Inflammatory macrophage (primary cell): ENCODE results near the gene MYO1A.
A peak's percentile ranks its signal among the peaks of the same experiment; 100 is the strongest.
"Not testable (repeated sequence)": the region's sequence is repeated elsewhere in the genome, so short reads cannot be mapped to it uniquely, and the experiment has no call there.

Source experiments
- DNase-seq, 2 donors: peaks; one replicate each; pipeline ENCODE4 v3.0.0-alpha.2; 2020 to 2022

MYO1A gene

DNA sequence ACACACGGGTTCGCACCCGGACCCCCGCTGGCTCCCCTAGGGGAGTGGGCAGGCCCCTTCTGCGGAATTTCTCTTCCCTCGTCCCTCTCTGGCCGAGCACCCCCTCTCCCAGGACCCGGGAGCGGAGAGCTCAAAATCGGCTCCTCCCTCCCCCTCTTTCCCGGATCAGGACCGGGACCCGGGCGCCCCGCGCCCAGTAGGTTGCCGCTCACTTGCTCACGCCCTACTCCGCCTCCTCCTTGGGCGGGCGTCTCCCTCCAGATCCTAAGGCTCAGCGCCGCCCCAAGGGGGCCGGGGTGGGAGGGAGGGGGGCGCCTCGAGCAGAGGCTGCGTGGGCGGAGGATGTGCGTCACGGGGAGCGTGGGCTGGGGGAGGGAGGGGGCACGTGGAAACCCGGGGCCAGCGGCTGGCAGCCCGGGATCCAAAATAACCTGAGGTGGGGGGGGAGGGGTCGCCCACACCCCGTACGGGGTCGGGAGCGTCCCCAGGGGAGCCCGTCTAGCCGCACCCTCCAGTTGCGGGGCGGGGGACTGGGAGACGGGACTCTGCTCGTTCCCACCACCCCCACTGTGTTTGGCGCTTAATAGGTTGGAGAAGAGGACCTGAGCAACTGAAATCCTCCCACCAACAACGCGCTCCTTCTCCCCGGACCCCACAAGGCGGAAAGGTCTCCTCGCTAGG, 37.2 kb upstream of the MYO1A start:
- peak; percentile 70 to 81 for DNase-seq

DNA sequence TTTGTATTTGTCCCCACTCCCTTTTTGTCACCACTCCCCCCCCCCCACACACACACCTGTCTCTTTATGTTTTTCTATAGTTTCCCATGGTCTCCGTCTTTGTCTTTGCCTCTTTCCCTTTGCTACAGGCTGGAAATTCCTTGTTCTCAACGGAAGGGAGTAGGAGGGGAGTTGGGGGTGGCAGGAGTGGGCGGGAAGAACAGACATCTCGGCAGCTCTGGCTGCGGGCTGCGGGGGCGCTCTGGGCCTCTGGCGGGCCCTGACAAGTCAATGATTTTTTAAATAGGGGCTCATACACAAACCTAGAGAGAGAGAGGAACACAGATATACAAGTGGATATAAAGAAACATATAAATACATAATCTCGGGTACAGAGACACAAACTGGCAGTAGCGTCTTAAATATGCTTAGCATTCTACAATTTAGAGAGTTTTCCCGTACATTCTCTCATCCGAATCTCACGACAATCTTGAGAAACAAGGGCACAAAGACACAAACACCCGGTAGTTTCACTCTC, 36.6 kb upstream of the MYO1A start:
- peak; percentile 27 to 74 for DNase-seq

DNA sequence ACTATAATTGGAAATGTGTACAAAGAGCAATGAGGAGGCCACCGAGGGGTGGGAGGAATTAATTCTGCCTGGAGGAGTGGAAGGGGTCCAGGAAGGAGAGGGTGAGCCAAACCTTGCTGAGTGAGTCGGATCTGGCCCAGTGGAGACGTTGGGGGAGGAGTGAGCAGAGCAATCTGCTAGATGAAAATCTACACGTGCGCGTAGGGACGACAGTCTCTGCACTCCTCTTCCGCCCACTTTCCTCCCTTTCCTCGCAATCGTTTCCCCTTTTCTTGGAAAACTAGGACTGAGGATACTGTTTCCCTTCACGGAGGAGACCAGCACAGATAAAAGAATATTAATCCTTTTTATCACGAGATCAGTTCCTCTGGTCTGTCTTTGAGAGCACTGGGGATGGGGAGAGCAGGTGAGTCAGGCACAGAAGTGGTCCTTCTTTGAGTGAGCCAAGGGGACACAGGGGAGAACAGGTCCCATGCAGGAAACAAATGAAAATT, 36.1 kb upstream of the MYO1A start:
- peak; percentile 51 for DNase-seq

DNA sequence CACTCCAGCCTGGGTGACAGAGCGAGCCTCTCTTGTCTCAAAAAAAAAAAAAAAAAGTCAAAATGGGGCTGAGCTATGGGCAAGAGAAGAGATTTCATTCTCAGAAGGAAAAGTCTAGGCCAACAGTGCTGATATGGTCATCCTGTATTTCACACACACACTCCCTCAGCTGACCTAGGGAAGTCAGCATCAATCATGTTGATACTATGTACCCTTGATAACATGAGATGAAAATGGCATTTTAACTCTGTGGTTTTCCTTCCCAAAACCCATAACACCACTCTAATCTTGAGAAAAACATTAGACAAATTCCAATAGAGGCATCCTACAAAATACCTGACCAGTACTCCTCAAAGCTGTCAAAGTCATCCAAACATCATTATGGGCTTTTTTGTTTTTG, 30.9 kb upstream of the MYO1A start:
- no peak for DNase-seq

DNA sequence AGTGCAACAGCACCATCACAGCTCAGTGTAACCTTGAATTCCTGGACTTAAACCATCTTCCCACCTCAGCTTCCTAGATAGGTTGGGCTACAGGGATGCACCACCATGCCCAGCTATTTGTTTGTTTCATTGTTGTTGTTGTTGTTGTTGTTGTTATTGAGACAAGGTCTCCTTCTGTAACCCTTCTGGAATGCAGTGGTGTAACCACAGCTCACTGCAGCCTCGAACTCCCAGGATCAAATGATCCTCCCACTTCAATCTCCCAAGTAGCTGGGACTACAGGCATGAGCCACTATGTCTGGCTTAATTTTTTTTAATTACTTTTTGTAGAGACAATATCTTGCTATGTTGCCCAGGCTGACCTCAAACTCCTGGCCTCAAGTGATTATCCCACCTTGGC, 29.9 kb upstream of the MYO1A start:
- no peak for DNase-seq

DNA sequence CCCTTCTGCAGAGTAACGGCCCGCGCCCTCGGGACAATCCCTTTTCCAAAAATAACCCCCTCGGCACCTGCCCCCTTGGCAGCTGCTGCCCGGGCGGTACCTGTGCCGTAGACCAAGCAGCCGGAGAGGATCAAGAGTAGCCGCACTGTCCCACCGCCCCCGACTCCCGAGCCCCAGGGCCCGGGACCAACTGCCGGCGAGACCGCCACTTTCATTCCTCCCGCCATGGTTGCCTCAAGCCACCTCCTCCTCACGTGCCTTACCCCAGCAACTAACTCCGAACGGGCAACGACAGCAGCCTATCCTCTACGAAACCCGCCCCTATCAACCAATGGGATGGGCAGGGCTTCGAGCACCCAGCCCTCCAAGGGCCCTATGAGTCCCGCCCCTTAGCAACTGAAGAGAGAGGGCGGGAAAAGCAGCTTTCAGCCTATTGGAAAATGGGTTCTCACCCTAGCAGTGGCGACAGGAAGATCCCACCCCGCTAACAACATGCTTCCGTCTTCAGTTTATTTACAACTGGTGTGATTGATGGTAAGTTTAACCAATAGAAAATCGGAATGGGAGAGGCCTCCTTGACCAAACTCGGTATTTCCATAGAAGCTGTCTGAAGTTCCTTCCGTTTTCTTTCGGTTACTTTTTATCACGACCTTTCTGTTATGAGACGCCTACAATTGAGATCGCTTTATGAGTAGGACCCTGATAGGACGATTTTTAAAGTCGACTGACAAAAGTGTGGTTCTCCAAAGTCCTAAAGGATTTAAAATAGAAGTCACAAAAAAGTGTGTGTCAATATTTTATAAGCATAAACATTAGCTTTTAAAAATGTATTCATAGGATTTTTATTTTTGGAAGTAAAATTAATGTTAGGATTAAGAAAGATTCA, 28.8 kb upstream of the MYO1A start, which contains the start of gene NEMP1:
Gene NEMP1, minus strand, starts transcription at position 273 of the 886 bp plus-strand sequence. Its CDS starts 46 bp downstream, at position 227.
- peak; percentile 100 for DNase-seq

DNA sequence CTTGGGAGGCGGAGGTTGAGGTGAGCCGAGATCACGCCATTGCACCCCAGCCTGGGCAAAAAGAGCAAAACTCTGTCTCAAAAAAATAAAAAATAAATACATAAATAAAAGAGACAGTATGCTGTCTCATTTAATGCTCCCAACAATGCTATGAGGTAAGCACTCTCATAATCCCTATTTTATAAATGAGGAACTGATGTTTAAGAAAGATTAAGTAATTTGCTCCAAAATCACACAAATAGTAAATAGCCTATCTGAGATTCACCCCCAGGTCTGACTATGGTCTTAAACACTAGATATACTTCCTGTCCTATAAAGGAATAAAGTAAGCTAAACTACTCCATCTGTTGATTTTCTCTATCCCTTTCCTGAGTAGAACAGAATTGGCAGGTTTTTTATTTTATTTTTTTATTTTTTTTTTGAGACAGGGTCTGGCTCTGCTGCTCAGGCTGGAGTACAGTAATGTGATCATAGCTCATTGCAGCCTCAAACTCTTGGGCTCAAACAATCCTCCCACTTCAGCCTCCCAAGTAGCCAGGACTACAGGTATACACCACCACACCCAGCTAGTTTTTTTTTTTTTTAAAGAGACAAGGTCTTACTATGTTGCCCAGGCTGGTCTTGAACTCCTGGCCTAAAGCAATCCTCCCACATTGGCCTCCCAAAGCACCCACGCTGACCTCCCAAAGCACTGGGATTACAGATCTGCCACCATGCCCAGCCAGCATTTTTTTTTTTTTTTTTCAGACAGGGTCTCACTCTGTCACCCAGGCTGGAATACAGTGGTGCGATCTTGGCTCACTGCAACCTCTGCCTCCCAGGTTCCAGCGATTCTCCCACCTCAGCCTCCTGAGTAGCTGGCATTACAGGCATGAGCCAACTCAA, 23.9 kb upstream of the MYO1A start:
- peak in 1 of 2 donors; percentile 50 for DNase-seq

DNA sequence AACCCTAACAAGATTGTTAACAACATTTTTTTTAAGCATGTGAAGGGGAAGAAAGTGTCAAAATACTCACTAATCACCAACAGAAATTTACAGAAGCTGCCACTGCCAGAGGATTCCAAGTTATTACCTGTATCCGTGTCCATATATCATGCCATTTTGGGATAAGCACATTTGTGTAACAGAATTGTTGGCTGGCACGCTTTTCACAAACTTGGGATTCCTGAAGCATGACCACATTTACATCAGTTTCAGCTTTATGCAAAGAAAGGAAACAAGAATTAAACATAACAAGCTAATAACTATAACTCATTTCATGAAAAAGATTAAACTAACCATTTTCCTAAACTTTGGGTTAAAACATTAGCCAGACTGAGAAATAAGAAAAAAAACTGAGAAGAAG, 22.7 kb upstream of the MYO1A start:
- DNase-seq, result no peak

DNA sequence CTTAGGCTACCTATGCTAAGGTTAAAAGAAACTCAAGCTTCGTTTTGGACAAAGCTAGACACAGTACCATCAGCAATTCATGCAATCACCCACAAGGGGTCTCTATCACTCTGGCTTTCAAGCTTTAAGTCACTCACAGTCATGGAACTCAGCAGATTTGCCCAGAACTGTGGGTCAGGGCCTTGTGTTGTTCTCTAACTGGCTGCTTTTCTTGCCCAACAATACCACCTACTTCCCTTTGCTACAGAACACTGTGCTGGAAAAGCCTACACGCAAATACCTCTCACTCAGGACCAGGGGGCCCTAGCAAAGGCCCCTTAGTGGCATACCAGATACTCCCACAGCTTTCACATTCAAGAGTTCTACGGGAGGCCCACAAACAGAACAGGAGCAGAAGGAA, 19.6 kb upstream of the MYO1A start:
- DNase-seq, result peak; percentile 96

DNA sequence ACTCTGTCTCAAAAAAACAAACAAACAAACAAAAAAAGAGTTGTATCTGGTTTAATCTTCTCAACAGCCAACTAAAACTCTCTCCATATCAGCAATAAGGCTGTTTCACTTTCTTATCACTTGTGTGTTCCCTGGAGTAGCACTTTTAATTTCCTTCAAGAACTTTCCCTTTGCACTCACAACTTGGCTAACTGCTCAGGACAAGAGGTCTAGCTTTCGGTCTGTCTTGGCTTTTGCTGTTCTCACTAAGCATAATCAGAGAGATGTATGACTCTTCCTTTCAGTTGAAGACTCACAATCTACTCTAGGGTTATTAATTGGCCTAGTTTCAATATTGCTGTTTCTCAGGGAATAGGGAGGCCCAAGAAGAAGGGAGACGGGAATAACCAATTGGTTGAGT, 16.3 kb upstream of the MYO1A start:
- DNase-seq, result no peak

DNA sequence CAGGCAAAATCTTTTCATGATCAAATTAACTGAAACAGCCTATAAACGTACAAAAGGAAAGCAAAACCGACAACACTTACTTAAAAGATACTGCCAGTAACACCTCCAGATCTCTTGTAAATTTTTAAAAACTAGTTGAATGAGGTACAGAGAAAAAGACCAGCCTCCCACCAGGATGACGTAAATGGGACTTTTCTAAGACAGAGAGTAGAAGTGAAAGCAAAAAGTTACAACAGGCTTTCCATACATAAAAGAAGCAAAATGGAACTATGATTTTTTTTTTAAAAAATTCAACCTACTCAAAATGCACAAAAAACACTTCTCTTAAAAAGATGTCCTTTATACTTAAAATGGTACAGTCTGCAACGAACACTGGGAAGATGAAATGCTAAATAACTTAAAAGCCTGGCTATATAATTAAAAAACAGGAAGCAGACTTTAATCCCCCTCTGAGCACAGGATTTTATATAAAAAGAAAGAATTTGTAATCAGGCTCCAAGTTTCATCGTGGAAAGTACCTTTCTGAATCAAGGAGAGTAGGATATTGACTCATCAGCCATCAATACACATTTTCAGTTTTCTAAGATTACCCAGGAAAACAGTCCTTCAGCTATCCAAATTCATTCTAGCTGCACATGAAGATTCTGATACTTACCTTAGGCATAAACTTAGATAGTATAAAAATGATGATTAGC, 14.2 kb upstream of the MYO1A start:
- peak; percentile 76 to 78 for DNase-seq

DNA sequence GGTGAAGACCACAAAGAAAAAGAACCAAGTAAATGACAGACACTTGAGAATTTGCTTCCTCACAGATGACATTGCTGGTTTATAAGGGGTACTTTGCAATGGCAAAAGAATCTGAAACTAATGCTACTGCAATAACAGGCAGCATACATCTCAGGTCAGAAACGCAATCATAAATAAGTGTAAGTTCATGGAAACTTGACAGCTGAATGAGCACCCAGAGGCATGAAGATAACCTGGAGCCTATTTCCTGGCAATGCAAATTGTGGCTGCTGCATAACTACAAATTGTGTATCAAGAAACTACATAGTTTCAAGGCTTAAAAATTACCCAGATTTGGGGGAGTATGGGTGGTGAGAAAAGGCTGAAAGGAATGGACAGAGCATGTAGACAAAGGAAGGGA, 8.5 kb upstream of the MYO1A start:
- no peak for DNase-seq

DNA sequence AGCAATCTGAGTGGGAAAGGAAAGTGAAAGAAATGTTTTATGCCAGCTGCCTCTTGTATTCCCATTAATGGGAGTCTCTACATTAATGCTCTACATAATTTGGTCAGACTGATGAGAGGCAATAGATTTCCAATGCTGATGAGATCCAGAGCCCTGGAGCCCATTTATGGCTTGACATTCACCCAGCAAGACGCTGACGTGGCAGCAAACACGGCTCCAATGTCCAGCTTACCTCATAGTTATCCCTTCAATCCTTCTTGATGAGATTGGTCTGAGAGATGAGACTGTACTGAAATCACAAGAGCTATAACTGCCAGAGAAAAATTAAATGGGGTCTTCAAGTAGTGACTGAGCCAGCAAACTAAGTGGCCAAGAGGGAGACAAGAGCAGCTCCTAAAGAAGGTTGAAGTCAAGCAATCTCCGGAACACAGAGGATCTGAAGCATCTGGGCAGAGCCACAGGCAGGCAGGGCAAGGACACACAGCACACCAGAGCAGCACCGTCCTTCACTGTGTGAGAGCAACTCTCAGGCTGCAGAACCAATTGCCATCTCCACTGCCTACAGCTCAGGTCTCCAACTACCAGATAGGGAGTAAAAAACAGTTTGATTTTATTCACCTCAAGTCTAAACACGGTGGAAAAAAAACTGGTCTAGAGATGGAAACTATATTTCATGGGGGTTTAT, 7.3 kb upstream of the MYO1A start:
- DNase-seq, result no peak

DNA sequence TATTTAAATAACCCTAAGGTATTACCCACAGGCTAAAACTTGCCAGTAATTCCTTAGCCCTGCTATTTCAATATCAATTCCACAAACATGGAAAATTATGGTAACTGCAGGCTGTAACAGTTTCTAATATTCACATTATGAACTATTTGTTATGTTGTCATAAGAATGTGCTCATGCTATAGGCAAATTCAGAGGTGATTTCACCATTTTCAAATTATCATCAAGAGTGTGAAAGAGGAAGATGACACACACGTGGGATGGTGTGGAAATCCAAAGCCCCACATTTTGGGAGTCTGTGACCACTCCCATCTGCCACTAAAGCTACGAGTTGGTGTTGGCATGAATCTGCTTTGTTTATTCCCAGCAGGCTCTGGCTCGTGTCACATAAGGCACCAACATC, 5.9 kb upstream of the MYO1A start:
- peak; percentile 75 to 91 for DNase-seq

DNA sequence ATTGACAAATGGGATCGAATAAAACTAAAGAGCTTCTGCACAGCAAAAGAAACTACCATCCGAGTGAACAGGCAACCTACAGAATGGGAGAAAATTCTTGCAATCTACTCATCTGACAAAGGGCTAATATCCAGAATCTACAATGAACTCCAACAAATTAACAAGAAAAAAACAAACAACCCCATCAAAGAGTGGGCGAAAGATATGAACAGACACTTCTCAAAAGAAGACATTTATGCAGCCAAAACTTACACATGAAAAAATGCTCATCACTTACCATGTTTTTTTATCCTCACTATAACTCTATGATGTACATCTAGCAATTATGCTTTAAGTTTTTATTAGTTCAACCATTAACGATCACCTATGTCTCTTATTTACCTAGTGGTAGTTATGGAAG, 4.0 kb upstream of the MYO1A start:
- not testable (repeated sequence) for DNase-seq

DNA sequence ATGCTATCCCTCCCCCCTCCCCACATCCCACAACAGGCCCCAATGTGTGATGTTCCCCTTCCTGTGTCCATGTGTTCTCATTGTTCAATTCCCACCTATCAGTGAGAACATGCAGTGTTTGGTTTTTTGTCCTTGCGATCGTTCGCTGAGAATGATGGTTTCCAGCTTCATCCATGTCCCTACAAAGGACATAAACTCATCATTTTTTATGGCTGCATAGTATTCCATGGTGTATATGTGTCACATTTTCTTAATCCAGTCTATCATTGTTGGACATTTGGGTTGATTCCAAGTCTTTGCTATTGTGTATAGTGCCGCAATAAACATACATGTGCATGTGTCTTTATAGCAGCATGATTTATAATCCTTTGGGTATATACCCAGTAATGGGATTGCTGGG, 3.2 kb upstream of the MYO1A start:
- not testable (repeated sequence) for DNase-seq

DNA sequence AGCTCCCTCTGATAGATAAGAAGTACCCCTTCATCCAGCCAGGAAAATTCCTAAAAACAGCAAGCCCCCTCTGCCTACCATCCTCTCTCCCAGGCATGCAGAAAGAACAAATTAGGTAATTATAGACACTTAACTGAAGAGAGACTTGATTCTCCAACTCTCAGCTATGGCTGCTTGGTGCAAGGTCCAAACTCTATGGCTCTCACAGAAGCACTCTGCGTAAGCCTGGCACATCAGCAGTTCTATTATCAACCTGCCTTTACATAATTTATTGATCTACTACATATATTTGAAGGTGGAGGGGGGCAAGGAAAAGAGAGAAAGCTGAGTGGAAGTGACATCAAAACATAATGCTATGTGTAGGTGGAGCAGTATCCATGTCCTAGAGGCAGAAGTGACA, 1.1 kb upstream of the MYO1A start:
- DNase-seq, result no peak

DNA sequence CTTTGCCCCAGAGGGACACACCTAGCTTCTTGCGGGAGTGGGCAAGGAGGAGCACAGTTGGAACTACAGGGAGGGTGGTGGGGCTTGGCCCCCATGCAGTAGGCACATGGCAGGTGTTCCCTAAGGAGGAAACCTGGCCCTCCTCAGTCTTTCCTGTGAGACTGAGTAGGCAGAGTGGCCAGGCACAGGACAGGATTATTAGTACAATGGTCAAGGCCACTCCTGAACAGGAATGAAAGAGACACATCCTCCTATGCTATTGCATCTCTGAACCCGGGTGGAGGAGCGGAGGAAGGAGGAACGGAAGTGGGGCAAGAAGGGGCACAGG, 846 bp downstream of the MYO1A start:
- no peak for DNase-seq

DNA sequence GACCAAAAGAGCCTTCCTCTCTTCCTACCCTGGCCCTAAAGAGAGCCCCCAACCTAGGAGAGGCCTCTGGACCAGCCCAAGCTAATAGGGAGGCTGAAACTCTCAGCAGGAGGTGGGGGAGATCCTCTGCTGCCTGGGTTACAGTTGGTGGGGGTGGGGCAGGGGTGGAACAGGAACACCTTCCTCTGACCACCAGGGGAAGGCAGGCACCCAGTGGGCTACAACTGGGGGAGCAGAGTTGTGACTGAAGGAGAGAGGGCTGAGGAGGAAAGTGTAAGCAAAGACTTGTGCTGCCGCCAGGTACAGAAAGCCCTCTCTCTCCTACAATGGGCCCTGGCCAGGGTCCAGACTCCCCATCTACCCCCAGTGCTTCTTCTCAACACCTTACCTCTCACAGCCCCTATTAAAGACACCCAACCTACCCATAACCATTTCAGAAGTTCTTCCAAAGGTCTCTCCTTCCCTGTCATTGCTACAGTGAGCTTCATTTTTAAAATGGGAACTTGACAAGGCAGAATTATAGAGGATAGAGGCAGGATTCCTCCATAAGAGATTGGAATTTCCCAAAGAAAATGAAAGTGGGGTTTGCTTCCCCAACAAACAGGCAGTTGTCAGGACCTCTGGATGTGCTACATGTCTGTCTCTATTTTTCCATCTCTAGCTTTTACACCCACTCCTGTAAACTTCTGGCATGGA, 1.4 kb downstream of the MYO1A start:
- DNase-seq, result no peak

DNA sequence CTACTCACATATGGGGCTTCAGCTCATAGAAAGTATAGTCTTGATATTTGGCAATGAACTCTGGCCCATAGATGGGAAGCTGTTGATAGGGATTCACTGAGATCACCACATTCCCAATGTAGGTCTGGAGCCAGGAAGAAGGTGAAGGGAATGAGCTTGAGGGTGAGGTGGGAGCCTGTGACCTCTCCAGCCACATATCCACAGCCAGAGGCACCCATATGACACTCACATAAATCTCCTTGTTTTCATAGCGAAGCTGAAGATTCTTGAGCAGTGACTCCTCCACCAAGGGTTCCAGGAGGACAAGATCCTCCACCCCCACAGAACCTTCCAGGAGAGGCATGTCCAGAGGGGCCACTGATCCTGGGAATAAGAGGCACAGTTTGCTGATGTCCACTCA, 1.9 kb downstream of the MYO1A start:
- DNase-seq, result no peak
